ENCODE data around the gene NXPH1.

The NXPH1 gene

GRCh38 chr7:8597565-8597964 is 164.2 kb downstream of the NXPH1 start:
- DNase-seq (ENCODE audit: low read depth in 3 of 3) = no peak

- DNase-seq (ENCODE audit: low read depth in 3 of 3) = no peak
Observed at GRCh38 chr7:8601121-8601520, 167.7 kb downstream of the NXPH1 start.

GRCh38 chr7:8605221-8605620 is 171.8 kb downstream of the NXPH1 start:
- no peak for DNase-seq (ENCODE audit: low read depth in 3 of 3)

GRCh38 chr7:8612584-8612983 is 179.2 kb downstream of the NXPH1 start:
- no peak for DNase-seq (ENCODE audit: low read depth in 3 of 3)

- DNase-seq (ENCODE audit: low read depth in 3 of 3) = no peak
Observed at GRCh38 chr7:8613191-8613590, 179.8 kb downstream of the NXPH1 start.

- no peak for DNase-seq (ENCODE audit: low read depth in 3 of 3)
Observed at GRCh38 chr7:8615019-8615418, 181.6 kb downstream of the NXPH1 start.

- no peak for DNase-seq (ENCODE audit: low read depth in 3 of 3)
Observed at GRCh38 chr7:8618441-8619070, 185.1 kb downstream of the NXPH1 start.

- DNase-seq (ENCODE audit: low read depth in 3 of 3) = no peak
Observed at GRCh38 chr7:8620169-8620568, 186.8 kb downstream of the NXPH1 start.

- no peak for DNase-seq (ENCODE audit: low read depth in 3 of 3)
Observed at GRCh38 chr7:8625612-8626011, 192.2 kb downstream of the NXPH1 start.

- no peak for DNase-seq (ENCODE audit: low read depth in 3 of 3)
Observed at GRCh38 chr7:8627325-8627724, 193.9 kb downstream of the NXPH1 start.

- no peak for DNase-seq (ENCODE audit: low read depth in 3 of 3)
Observed at GRCh38 chr7:8628656-8629055, 195.2 kb downstream of the NXPH1 start.

GRCh38 chr7:8629504-8629903 is 196.1 kb downstream of the NXPH1 start:
- no peak for DNase-seq (ENCODE audit: low read depth in 3 of 3)

- DNase-seq (ENCODE audit: low read depth in 3 of 3) = no peak
Observed at GRCh38 chr7:8637322-8637721, 203.9 kb downstream of the NXPH1 start.

GRCh38 chr7:8638076-8638475 is 204.7 kb downstream of the NXPH1 start:
- no peak for DNase-seq (ENCODE audit: low read depth in 3 of 3)

GRCh38 chr7:8639668-8640067 is 206.3 kb downstream of the NXPH1 start:
- DNase-seq (ENCODE audit: low read depth in 3 of 3) = no peak

GRCh38 chr7:8640671-8641070 is 207.3 kb downstream of the NXPH1 start:
- no peak for DNase-seq (ENCODE audit: low read depth in 3 of 3)

- DNase-seq (ENCODE audit: low read depth in 3 of 3) = no peak
Observed at GRCh38 chr7:8668627-8669500, 235.5 kb downstream of the NXPH1 start.

GRCh38 chr7:8669501-8669851 is 236.1 kb downstream of the NXPH1 start:
- no peak for DNase-seq (ENCODE audit: low read depth in 3 of 3)

- DNase-seq (ENCODE audit: low read depth in 3 of 3) = no peak
Observed at GRCh38 chr7:8684426-8684825, 251.0 kb downstream of the NXPH1 start.

GRCh38 chr7:8699875-8700624 is 266.6 kb downstream of the NXPH1 start:
- DNase-seq (ENCODE audit: low read depth in 3 of 3) = no peak

GRCh38 chr7:8702807-8703206 is 269.4 kb downstream of the NXPH1 start:
- DNase-seq (ENCODE audit: low read depth in 3 of 3) = no peak

- no peak for DNase-seq (ENCODE audit: low read depth in 3 of 3)
Observed at GRCh38 chr7:8710124-8710523, 276.7 kb downstream of the NXPH1 start.

GRCh38 chr7:8714791-8715190 is 281.4 kb downstream of the NXPH1 start:
- DNase-seq (ENCODE audit: low read depth in 3 of 3) = no peak

Measured in stimulated activated CD4-positive, alpha-beta T cell treated with anti-CD3 and anti-CD28 coated beads, TNF-alpha, amount 100 ng/mL, for 4 hours (primary cell).